ENCODE measurements around the gene SGPL1.
A peak's percentile ranks its signal among the peaks of the same experiment; 100 is the strongest.
"Not testable (repeated sequence)": the region's sequence is repeated elsewhere in the genome, so short reads cannot be mapped to it uniquely, and the experiment has no call there.

SGPL1 gene

DNA sequence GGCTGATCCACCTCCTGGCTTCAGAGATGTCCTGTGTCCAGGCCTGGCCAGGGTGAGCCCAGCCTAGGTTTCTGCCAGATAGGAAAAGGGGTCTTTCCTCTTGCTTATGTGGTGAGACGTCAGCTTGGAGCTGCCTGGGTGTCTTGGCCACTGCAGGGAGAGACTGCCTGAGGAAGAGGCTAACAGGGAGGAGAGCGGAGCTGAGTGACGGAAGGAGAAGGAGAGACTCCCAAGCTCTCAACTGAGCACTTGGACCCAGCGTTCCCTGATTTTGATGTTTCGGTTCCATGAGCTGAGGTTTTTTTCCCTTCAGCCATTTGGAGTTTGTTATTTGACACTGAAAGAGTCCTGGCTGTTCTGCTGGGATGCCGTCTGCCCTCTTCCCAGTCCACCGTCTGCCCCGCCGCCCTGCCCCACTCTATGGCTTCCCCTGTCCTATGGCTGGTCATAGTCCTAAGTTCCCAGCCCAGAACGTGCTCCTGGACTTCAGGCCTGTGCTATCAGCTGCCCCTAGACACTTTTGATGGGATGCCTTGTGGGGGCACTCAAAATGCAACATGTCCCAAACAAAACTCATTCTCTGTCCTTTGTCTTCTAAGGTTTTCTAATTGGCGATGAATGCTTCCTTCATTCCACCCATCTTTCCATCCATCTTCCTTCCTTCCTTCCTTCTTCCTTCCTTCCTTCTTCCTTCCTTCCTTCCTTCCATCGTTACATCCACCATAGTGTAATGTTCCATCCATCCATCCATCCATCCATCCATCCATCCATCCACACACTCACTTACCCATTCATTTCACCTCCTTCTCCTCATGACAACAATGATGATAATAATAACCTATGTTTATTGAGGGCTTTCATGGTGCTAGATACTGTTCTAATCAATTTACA lies 92.9 kb downstream of the SGPL1 start:
- ATAC-seq, result no peak

DNA sequence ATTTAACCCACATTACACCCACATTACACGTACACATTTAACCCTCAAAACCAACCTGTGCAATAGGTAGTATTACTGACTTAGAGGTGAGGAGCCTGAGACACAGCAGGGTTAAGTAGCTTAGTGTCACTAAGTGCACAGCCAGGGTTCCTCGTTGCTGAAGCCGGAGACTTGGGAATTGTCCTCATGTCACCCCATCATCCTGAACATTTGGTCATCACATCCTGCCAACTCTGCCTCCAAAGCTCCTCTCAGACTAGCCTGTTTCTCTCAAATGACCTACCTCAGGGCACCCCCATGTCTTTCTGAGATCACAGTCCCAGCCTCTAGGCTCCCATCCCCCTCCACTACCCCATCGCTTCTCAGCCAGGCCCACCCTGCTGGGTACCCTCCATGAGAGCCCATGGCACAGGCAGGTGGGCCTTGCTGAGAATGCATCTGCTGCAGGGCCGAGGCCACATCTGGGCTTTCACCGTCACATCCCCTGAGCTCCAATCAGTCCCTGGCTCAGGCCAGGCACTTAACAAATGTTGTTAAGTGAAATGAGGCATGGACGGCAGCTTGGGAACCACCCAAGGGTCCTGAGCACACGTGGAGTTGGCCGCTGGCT lies 93.7 kb downstream of the SGPL1 start:
- ATAC-seq, result no peak

GRCh38 chr10:70910486-70911341 lies 95.0 kb downstream of the SGPL1 start:
- ATAC-seq, result no peak

- ATAC-seq, result no peak
These were observed 95.6 kb downstream of the SGPL1 start for GRCh38 chr10:70911386-70911785.

DNA sequence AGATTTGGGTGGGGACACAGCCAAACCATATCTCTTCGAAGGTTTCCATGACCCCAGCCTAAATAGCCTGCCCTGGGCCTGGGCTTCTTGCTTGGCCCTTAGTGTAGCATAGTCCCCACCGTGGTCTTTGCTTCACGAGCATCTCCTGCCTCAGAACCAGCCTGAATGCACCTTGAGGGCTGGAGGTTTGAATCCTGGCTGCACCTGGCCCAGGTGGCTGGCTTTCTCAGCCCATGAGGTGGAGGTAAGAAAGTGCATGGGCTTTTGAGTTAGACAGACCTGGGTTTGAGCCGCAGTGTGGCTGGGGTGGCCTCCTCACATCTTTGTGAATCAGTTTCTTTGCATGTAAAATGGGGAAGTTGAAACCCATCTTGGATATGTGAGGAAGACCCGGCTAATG lies 96.8 kb downstream of the SGPL1 start:
- ATAC-seq, result no peak

DNA sequence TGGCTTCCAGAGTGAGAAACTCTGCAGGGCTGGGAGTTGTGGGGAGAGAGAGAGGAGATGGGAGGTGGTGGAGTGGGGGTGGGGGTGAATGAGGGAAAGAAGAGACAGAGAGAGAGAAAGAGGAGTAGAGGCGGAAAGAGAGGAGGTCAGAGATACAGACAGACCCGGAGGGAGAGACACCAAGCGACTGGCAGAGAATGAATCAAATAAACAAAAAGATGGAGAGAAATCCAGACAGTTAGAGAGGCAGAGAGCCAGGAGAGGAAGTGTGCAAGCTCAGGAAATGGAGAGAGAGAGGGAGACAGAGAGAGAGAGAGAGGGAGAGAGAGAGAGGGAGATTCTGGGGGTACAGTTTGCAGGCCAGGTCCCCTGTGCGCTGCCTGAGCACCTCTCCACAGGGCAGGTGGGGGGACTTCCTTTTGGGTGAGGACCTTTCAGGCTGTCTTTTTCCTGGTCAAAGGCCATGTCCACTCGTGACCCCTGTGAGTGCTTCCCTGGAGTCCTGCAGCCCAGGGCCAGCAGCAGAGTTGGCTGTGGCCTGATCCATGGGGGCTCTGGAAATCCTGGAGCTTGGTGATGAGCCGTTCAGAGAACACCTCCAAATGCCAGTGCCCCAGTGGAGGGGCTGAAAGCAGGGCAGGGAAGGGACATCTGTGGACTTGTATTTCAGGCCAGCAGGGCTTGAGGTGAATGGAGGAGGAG lies 97.6 kb downstream of the SGPL1 start:
- ATAC-seq, result no peak

- no peak for ATAC-seq
These were observed 98.1 kb downstream of the SGPL1 start for GRCh38 chr10:70913893-70914240.

- no peak for ATAC-seq
These were observed 98.6 kb downstream of the SGPL1 start for GRCh38 chr10:70914316-70914864.

DNA sequence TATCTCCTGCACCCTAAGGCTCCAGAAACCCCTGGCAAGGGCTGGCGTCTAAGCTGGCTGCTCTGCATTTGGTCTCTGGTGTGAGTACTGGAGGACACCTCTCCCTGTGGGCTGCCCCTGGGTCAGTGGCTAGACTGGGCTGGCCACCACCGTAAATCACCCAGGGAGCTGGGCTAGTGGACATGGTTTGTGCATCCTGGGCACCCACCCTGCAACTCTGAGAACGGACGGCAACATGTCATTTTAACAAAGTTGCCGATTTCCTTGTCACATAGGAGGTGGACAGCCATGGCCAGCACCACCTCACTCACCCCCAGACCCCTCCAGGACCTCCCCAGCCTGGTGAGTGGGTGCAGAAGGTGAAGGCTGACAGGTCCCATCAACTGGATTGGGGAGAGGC lies 99.5 kb downstream of the SGPL1 start:
- no peak for ATAC-seq

DNA sequence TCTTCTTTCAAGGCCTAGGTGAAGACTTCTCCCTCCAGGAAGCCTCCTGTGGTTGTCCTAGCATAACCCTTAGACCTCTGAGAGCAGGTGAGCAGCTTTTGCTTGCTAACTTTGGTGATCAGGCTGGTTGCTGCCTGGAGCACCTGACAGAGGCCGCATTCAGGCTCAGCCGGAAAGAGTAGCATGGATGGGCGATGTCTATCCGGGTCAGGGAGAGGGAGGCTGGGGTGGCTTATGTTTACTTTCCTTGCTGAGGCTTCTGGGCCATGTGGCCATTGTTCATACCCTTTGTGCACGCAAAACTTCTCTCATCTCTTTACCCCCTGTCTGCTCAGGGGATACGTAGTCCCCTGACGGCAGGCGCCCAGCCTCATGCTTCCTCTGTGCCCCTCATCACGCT lies 100.1 kb downstream of the SGPL1 start:
- ATAC-seq, result no peak

DNA sequence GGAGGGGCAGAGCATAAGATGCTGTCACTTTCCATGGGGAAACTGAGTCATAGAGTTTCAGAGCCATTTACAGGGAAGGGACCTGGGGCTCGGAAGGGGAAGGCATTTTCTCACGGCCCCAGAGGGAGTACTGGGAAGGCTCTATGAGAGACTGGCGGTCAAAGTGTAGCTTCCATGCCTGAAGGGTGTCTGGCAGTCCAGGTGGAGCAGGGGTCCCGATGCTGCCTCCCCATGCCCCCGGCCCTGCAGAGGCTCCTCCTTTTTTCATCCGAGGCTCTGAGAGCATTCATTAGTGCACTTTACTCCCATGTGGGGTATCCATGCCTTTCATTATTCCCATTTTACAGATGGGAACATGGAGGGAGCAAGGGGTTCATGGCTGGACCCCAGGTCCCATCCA lies 100.5 kb downstream of the SGPL1 start:
- no peak for ATAC-seq

DNA sequence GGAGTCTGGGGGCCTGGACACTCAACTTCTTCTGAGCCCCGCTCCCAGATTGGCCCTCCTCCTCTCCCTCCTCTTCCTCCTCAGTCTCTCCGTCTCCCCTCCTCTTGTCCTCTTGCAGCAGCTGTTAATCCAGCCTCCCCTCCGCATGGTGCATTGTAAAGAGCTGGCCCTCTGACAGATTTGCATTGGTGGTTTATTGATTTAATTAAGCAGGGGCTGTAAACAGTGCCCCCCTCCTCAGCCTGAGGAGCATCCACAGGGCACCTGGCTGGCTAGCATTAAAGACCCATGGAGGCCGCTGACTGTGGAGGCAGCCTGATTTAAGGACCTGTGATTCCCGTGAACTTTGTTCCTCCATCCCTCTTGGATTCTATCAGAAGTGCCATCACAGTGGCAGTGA lies 101.5 kb downstream of the SGPL1 start:
- no peak for ATAC-seq

- ATAC-seq, result no peak
These were observed 101.9 kb downstream of the SGPL1 start for GRCh38 chr10:70917635-70918034.

DNA sequence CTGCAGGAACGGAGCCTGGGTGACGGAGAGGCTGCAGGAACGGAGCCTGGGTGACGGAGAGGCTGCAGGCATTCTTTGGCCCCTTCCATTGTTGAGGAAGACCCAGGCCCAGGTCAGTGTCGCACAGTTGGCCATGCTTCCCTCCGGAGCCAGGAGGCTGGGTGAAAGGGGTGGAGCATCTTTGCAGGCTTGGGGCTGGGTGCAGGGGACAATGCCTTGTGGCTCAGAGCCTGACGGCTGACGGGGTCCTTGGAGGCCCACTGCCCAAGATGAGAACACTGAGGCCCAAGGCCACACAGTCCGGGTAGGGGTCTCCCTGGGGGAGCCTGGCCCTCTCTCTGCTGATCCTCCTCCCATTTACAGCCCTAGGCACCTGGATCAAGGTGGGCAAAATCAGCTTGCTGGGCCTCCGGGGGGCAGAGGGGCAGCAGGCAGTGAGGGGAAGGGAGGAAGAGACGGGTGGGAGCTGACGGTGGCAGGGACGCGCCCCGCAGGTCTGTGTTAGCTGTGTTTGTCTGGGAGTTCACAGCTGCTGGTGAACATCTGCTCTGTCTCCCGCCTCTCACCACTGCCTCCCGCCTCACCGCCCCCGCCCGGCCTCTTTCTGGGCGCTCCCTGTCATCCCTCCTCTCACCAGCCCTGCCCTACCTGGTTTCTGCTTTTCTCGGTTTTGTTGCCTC lies 103.2 kb downstream of the SGPL1 start:
- no peak for ATAC-seq

DNA sequence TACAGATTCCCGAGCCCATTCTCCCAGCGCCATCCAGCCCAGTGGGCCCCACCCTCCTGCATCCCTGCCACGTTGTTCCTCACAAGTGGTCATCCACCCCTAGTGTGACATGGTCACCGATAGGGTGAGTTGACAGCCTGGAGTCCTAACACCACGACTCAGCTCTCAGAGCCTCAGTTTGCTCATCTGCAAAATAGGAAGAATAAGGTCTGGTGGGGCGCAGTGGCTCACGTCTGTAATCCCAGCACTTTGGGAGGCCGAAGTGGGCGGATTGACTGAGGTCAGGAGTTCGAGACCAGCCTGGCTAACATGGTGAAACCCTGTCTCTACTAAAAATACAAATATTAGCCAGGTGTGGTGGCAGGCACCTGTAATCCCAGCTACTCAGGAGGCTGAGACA lies 104.2 kb downstream of the SGPL1 start:
- ATAC-seq, result not testable (repeated sequence)

DNA sequence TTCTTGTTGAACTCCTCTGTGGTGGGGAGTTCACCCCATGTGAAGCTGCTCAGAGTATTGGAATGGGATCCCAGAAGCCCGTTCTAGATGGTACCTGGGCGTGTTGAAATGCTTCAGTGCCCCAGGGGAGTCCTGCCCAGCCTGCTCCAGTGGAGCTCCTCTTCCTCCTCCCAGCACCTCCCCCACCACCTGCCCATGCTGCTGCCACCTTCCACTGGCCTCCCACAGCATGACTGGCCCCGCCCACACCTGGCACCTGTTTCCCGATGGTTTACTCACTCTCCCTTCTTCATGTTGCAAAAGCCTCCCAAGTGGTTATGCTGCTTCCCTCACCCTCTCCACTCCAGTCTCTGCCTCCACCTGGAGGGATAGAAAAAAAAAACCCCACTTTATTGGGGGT lies 104.8 kb downstream of the SGPL1 start:
- no peak for ATAC-seq

- no peak for ATAC-seq
These were observed 105.5 kb downstream of the SGPL1 start for GRCh38 chr10:70921285-70921684.

GRCh38 chr10:70923696-70924095 lies 107.9 kb downstream of the SGPL1 start:
- no peak for ATAC-seq

GRCh38 chr10:70925377-70926225 lies 109.9 kb downstream of the SGPL1 start:
- peak; percentile 37 to 55 for ATAC-seq

DNA sequence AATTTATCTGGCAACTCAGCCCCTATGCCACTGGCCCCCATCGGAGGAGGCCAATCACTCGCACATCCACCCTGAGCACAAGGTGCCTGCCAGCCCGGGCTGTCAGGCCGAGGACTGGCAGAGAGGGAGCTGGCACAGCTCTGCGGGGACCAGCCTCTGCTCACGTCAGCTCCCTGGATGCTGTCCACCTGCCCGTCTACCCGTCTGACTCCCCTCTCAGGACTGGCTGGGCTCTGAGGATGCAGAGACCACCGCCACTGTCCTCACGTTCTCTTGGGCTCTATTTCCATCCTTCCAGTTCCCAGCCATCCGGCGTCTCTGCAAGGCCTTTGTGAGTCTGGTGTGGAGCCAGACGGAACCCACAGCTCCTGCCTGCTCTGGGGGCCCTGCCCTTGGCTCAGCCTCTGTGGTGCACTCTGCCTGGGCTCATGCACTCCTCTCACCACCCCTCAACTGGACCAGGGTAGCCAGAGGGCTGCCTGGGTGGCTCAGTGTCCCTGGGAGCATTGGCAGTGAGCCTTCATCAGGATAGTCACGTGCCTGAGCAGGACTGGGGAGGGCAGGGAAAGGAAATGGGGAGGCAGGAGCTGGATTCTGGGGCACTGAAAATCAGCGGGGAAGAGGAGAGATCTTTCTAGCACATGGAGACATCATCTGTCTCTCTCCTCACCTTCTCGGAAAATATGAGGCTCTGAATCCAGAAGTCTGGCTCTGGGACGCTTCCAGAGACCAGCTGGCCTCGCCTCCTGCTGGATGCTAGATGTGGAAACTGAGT lies 110.7 kb downstream of the SGPL1 start:
- no peak for ATAC-seq
